NCI-H2227 treated with DMSO at 0.1 percent for 48 hours (cell line): ENCODE data around the gene FKBP1B.
"Not testable (repeated sequence)": the region's sequence is repeated elsewhere in the genome, so short reads cannot be mapped to it uniquely, and the experiment has no call there.

Source experiments
- DNase-seq: peaks from one replicate; lab custom pipeline; 2025; lab: John Stamatoyannopoulos, UW

FKBP1B gene

GRCh38 chr2:24104110-24104650 lies 54.6 kb downstream of the FKBP1B start:
- DNase-seq: no peak

GRCh38 chr2:24104906-24105305 lies 55.4 kb downstream of the FKBP1B start:
- DNase-seq: no peak

- no peak for DNase-seq
Observed at GRCh38 chr2:24105816-24106215, 56.3 kb downstream of the FKBP1B start.

GRCh38 chr2:24106786-24107185 lies 57.2 kb downstream of the FKBP1B start:
- no peak for DNase-seq

GRCh38 chr2:24107336-24107735 lies 57.8 kb downstream of the FKBP1B start:
- DNase-seq: no peak

GRCh38 chr2:24109431-24109830 lies 59.9 kb downstream of the FKBP1B start:
- not testable (repeated sequence) for DNase-seq

GRCh38 chr2:24110660-24111303 lies 61.2 kb downstream of the FKBP1B start:
- no peak for DNase-seq

- no peak for DNase-seq
Observed at GRCh38 chr2:24111407-24111901, 61.9 kb downstream of the FKBP1B start.
